IPS DF 19.7 (cell line): ENCODE measurements around the gene BAG5.
"Not testable (repeated sequence)": the region's sequence is repeated elsewhere in the genome, so short reads cannot be mapped to it uniquely, and the experiment has no call there.

Experiments
- DNase-seq: peaks from one replicate; pipeline ENCODE4 v3.0.0-alpha.2; 2013; ENCODE audit warnings: low read depth, low spot score

The BAG5 gene

DNA sequence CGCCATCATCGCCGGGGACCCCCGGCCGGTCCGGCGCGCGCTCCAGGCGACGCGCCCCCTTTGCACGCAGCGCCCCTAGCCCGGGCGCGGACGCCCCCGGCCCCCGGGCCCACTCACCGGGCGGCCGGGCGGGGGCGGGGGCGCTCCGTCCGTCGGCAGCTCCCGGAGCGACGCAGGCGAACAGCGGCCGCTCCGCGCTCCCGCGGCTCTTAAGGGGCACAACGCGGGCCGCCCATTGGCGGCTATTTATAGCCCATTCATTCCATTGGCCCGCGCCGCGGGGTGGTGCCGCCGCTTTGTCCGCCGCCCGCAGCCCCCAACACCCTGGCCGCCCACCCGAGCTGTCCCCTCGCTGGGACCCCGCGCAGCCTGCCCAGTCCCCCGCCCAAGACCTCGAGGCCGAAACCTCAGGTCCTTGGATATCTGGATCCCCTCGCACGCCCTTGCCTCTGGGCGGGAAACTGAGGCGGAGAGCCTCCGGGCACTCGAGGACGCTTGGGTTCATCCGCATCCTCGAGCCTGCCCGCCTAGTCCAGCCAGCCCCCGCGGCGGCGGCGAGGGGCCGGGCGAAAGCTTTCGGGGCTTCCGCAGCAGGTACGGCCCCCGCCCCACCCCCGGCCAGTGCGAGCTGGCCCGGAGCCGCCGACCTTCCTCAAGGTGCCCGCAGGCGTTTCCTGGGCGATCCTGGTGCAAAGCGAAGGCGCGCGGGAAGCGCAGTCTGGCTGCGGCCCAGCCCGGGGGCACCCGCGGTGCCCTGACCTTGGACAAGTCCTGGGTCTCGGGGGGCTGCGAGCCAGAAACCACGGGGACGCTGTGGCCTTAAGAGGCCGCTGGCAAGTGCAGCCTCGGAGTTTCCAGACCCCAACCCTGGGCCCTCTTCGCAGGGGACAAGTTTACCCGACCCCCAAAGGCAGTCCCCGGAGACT is 39.5 kb downstream of the BAG5 start, which contains the start of gene CKB:
Gene CKB, minus strand, starts transcription at position 182 of the 926 bp plus-strand sequence. CDS start 337 bp downstream, outside the sequence.
- no peak for DNase-seq

DNA sequence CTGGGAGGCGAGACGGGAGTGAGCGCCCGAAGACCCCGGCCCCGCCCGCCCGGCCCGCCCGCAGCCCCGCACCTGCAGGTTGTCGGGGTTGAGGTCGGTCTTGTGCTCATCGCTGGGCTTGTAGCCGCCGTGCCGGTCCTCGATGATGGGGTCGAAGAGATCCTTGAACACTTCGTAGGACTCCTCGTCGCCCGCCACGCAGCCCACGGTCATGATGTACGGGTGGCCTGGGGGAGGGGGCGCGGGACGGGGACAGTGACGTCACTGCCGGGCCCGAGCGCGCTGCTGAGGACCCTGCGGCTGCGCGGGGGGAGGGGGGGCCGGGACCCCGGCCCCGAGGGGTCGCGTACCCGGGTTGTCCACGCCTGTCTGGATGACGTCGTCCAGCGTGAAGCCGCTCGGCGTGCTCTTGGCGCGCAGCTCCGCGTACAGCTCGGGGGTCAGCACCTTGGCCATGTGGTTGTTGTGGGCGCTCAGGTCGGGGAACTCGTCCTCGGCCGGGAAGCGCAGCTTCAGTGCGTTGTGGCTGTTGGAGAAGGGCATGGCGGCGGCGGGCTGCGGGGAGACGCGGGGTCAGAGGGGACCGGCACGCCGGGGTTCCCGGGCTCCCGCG is 40.4 kb downstream of the BAG5 start:
- DNase-seq, result no peak

DNA sequence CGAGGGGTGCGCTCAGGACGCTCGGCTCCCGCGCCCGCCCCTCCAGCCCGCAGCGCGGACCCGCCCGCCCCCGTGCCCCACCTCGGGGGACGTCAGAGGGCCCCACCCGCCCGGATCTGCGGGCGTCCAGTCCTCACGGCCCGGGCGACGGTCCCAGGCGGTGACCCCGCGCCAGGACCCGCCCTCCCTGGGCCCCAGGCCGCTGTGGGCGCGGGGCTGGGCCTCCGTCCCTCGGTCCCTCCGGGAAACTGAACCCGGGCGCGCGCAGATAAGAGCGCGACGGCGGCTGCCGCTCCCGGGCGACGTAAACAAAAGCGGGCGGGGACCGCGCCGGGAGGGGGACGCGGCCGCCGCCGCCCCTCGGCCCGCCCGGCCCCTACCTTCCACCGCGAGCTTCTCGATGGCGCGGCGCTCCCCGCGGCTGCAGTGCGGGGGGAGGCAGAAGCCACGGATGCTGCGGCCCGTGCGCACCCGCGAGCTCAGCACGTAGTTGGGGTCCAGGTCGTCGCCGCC is 41.0 kb downstream of the BAG5 start:
- no peak for DNase-seq

DNA sequence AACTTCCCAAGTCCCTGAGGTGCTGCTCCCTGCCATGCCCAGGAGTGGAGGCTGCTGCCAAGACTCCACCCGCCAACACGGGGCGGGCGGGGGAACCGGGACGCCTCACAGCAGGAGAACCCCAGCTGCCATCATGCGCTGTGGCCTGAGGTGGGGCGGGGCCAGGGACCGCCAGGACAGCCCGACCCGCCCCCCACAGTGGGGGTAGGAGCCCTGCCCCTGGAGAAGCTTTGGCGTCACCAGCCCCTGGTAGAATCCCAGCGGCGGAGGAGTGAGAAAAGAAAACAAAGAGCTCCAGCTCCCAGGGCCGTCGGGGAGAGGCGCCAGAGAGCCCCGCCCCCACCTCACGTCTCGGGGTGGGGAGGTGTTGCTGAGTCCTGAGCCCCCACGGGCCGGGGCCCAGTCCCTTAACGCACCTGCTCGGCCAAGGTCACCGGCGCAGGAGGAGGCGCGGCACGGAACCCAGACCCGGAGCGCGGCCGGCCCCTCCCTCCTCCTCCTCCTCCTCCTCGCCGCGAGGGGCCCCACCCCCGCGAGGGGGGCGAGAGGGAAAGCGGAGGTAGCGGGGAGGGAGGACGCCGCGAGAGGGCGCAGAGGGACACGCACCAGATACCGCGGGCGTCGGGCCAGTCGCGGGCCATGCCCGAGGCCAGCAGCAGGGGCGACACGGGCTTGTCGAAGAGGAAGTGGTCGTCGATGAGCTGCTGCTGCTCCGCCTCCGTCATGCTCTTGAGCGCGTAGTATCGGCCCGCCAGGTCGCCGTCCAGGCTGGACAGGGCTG is 41.6 kb downstream of the BAG5 start:
- DNase-seq, result no peak

DNA sequence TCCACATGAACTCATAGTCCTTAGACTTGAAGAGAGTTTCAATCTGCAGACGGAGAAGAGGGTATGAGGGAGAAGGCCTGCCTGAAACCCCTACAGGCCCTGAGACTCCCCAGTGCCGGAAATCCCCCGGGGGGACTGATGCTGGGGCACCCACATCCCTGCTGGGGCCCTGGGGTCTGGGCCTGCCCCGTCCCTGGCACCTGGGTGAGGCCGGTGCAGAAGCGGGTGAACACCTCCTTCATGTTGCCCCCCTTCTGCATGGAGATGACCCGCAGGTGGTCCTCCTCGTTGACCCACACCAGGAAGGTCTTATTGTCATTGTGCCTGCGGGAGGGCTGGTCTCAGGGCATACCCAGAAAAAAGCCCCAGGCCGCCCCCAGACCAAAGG is 42.2 kb downstream of the BAG5 start:
- no peak for DNase-seq

DNA sequence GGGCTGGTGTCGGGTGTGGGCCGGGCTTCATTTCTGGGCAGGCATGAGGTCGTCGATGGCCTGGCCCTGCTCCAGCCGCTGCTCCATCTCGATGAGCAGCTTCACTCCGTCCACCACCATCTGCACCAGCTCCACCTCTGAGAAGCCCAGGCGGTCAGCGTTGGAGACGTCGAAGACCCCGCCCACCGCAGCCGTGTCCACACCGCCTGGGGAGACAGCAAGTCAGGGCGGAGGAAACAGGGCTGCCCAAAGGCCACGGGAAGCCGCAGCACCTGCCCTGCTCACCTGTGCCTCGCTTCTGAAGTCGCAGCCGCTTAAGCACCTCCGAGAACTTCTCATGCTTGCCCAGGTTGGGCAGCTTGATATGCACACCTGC is 42.6 kb downstream of the BAG5 start:
- DNase-seq, result no peak

DNA sequence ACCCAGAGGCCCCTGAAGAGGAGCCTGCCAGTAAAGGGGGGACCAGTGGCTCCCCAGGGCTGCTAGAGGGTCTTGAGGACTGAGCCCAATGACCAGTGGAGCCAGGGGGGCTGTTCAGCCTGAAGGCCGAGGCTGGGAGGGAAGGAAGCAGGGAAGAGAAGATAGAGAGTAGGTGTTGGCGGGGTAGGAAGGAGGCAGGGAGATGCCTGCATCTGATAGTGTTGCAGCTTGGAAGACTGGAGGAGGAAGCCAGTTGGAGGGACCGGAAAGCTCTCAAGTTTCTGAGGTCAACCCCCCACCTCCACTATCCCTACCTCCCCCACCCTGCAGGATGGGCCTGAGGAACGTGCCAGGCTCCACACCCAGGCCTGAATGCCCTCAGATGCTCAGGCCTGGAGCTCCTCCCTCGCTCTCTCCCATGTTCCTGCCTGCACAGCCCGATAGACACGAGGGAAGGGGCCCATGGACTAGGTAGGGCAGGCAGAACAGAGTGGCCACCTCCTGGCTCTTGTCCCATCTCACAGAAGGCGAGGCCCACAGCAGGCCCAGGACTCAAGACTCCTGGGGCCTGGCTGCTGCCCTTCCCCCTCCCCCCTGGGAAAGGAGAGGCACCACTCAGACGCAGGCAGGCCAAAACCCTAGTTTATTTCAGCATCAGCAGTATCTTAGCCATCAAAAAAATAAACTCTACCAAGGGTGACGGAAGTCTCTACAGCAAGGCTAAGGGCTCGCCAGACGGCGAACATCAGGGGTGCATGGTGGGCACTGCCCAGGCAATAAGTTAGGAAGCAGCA is 43.2 kb downstream of the BAG5 start:
- DNase-seq, result no peak

DNA sequence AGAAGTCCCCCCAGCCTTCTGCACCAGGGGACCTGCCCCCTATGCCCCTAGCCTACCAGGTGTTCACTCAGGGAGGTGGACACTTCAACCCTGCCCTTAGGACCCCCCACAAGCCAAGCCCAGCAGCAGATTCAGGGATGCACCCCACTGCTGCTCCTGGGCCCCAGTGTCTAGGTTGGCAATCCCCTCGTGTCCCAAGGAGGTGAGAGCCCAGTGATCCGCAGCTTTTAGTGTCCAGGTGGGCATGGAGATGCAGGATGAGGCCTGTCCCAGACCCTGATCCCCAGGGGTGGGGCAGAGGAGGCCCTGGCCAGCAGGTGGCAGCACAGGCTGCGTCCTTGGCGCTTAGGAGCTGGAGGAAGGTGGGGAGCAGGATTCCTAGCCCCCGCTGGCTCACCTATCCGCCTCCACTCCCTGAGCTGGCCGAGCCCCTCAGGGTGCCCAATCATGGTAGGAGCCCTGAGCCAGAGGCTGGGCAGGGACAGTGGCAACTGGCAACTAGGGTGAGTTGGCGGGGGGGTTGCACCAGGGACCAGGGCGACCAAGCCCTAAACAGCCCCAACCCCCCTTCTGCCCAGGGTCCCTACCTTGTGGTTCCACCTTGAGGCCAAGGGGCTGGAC is 43.9 kb downstream of the BAG5 start:
- no peak for DNase-seq

DNA sequence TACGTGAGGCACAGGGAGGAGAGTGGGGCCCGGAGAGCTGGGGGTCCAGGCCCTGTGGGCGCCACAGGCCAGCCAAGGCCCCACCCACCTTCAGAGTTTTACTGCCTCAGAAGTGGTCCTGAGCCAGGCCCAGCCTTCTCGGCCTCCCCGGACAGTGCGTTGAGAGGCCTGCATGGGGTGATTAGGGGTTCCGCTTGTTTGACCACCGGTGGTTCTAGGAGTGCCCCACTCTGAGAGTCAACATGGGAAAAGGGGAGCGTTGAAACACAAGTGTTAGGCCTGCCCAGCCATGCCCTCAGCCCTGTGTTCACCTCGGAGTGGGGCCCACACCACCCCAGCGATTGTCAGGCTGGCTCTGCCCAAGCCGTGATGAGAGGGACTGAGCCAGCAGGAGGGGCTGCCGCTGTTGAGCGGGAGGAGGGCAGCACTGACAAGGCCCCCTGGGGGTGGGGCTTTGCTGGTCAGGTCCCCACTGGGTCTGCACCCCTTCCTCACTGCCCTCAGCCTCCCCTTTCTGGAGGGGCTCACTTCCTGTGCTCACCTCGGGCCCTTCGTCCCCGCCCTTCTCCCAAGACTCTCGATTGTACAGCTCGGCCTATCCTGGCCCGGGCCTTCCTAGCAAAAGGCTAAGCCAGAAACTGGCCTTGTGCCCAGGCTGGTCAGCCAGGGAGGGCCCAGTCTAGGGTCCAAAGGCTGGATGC is 44.6 kb downstream of the BAG5 start:
- no peak for DNase-seq

DNA sequence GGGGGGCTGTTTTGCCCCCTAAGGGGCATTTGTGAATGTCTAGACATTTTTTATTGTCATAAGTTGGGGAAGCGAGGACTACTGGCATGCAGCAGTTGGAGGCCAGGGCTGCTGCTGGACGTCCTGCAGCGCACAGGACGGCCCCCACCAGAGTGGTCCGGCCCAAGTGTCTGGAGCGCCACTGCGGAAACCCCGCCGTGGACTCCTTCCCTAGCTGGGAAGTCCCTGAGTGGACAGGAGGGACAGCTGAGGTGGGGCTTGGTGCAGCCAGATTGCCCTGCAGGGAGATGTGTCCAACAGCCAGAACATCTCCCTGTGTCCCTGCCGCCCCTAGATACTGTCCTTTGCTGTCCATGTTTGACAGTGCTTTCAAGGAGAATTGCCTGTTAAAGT is 45.3 kb downstream of the BAG5 start:
- DNase-seq, result no peak

DNA sequence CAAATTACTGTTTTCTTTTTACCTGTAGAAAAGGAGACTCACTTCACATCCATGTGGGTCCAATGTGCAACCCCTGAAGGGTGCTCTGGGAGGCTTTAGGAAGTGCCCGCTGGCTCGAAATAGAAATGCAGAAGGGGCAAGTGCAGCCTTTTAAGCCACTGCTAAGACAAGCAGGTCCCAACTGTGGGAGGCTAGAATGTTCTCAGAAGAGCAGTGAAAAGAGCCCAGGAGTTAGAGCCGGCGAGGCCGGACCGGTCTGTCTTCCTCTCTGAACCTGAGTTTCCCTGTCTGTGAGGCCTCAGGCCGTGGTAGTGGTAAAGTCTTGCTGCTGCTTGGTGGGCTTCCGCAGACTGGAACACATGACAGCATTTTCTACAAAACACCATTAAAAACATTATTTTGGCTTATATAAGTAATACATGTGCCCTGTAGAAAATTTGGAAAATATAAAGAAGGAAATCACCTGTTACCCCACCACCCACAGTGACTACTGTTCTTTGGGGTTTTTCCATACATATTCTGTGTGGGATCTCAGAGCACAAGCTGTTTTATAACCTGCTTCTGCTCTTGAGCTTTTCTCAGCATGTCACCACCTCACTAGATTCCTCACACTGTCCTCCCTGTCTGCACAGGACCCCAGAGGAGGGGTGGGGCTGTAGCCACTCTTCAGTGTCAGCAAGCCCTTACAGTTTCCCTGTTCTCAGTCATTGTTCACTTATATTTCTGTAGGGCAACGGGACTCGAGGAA is 45.9 kb downstream of the BAG5 start:
- DNase-seq, result no peak

DNA sequence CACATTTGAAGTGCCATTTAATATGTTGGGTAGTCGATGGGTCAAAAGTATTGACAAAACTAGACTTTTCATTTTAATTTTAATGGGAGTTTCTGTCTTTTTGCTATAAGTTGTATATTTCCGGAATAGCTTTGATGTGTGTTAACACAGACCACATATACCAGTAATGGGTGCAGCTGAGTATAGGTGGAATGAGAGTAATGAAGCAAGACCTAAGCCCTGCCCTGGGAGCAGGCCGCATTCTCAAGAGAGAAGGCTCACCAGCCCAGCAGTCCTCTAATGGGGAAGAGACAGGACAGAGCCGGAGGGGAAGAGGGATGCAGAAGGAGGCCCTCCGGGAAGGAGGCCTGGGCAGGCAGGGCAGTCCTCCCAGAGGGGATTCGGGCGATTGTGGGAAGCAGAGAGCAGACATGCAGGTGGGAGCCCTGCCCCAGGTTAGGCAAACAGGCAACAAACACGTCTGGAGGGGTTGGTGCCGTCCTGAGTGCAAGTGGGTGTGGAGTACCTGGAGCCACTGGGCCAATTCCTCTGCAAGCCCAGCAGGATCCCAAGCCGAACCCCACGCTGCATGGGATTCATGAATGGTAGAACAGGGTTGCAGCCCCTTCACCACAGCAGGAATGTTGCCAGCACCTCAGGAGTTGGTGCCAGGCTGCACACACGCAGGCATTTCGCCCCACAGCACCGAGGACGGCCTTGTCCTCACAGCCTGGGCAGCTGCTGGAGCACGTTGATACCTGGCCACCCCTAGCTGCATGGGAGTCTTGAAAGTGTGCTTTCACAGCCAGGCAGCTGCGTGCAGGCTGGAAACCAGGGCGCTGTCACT is 47.6 kb downstream of the BAG5 start:
- DNase-seq, result no peak

DNA sequence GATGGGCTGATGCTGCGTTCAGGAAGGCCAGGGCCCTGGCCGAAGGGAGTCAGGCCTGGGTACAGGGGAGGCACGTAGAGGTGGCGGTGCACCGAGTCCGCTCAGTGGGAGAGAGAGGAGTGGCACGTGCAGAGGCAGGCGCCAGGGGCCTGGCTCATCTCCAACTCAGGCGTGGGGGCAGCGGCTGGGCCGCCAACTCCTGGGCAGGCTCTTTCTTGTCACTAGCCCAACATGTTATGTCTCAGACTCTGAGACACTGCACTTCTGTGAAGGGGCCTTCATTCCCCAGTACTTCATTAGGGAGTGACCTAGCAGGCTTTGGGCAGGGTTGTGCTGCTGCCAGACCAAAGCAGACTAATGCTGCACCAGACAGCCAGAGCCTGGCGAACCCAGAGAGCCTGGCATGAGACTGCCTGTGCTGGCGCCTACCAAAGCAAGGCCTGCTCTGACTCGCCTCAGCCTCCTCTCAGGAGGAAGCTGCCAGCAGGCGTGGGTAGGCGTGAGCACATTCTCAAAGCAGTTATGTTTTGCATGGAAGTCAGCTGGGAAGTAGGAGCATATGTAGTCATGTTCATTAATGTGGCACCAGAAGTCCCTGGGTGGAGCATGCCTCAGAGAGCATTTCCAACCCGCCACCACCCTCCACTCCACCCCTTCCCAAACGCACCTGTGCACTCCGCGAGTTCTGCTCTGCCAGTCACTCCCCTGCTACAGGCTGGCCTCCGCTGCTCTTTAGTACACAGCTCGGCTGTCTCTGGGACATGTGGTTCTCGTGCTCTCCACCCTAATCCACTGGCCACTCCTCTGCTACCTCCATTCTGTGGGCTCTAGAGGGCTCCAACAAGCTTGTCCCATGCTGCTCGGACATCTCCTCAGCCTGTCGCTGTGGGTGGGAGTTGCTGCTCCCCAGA is 49.5 kb downstream of the BAG5 start:
- DNase-seq, result no peak

DNA sequence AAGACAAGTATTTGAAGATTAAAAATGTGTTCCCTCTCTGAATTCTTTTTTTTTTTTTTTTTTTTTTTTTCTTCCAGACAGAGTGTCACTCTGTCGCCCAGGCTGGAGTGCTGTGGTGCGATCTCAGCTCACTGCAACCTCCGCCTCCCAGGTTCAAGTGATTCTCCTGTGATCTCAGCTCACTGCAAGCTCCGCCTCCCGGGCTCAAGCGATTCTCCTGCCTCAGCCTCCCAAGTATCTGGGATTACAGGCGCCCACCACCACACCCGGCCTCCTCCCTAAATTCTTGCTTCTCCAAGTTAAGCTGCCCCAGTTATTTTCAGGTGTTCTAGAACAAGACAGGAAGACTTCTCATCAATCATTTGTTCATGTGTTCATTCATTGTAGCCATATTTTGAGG is 50.3 kb downstream of the BAG5 start:
- DNase-seq, result not testable (repeated sequence)

DNA sequence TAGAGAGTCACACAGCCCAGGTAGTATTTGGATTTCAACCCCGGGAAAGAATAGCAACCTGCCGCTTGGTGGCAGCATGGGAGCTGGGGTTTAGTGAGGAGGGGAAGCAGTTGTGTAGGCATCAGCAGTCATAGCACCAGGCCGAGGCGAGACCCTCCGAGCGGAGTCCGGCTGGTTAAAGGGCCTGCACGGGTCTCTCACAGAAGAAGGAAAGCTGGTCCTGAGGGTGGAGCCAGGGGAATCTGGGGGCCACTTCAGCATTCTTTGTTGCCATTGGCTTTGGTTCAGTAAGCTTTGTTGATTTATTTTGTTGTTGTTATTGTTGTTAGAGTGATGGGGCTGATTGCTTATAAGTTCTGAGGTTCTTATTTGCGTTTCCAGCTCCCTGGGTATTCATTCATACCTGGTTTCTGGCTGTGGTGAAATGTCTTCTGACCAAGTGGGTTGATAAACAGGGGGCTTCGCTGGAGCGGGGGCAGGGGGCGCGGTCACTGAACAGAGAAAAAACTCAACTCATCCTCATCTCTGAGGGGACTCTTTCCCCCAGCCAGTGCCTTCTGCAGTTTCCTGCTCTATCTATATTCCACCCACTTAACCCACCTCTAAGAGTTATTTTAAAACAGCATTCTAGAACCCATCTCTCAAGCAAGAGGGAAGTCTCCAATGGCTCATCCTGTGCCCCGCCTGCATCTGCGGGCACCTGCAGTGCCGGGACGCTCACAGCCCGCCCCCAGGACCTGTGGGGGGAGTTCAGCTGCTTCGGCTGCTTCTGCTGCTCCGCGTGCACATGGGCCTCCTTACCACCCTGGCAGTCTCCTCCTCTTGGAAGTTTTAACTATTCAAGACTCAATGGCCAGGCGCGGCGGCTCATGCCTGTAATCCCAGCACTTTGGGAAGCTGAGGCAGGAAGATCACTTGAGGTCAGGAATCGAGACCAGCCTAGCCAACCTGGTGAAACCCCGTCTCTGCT is 51.4 kb downstream of the BAG5 start:
- DNase-seq, result no peak
